CD4-positive, alpha-beta T cell treated with Interleukin-21 for 1 hour (primary cell): ENCODE results near the gene SMIM20.
"Not testable (repeated sequence)": the region's sequence is repeated elsewhere in the genome, so short reads cannot be mapped to it uniquely, and the experiment has no call there.

Experiments
- DNase-seq: peaks from one replicate; pipeline ENCODE4 v3.0.0-alpha.2; 2020

SMIM20 gene

GRCh38 chr4:25892796-25893195 lies 21.2 kb upstream of the SMIM20 start:
- no peak for DNase-seq

- no peak for DNase-seq
Observed at GRCh38 chr4:25896776-25897539, 17.1 kb upstream of the SMIM20 start.

GRCh38 chr4:25900310-25900709 lies 13.7 kb upstream of the SMIM20 start:
- no peak for DNase-seq

- DNase-seq: no peak
Observed at GRCh38 chr4:25901030-25901430, 13.0 kb upstream of the SMIM20 start.

- no peak for DNase-seq
Observed at GRCh38 chr4:25903900-25904747, 9.9 kb upstream of the SMIM20 start.

GRCh38 chr4:25904748-25905082 lies 9.3 kb upstream of the SMIM20 start:
- no peak for DNase-seq

GRCh38 chr4:25905371-25905770 lies 8.6 kb upstream of the SMIM20 start:
- DNase-seq: no peak

- DNase-seq: not testable (repeated sequence)
Observed at GRCh38 chr4:25906113-25906512, 7.9 kb upstream of the SMIM20 start.

GRCh38 chr4:25908491-25908901 lies 5.5 kb upstream of the SMIM20 start:
- no peak for DNase-seq

- no peak for DNase-seq
Observed at GRCh38 chr4:25911356-25911755, 2.7 kb upstream of the SMIM20 start.

- DNase-seq: peak; percentile 38
Observed at GRCh38 chr4:25913056-25913850, 767 bp upstream of the SMIM20 start.

GRCh38 chr4:25914670-25915352 lies 791 bp downstream of the SMIM20 start:
- no peak for DNase-seq

GRCh38 chr4:25915353-25915705 lies 1.3 kb downstream of the SMIM20 start:
- no peak for DNase-seq

GRCh38 chr4:25916870-25917269 lies 2.9 kb downstream of the SMIM20 start:
- DNase-seq: no peak

GRCh38 chr4:25919676-25920075 lies 5.7 kb downstream of the SMIM20 start:
- no peak for DNase-seq

- DNase-seq: no peak
Observed at GRCh38 chr4:25921922-25922321, 7.9 kb downstream of the SMIM20 start.

- DNase-seq: no peak
Observed at GRCh38 chr4:25922812-25923369, 8.9 kb downstream of the SMIM20 start.

- DNase-seq: no peak
Observed at GRCh38 chr4:25923745-25924144, 9.7 kb downstream of the SMIM20 start.

- DNase-seq: peak; percentile 22
Observed at GRCh38 chr4:25925486-25926201, 11.6 kb downstream of the SMIM20 start.

GRCh38 chr4:25926462-25926861 lies 12.4 kb downstream of the SMIM20 start:
- DNase-seq: peak; percentile 17

- no peak for DNase-seq
Observed at GRCh38 chr4:25927361-25928195, 13.6 kb downstream of the SMIM20 start.
